Left lung (tissue), 10 donors: ENCODE results near the gene RPS14. TPM values are rescaled to one million over a fixed set of nuclear protein-coding genes. Genes with fewer than 3 reads are reported as not detected.
"Not testable (repeated sequence)": the region's sequence is repeated elsewhere in the genome, so short reads cannot be mapped to it uniquely, and the experiment has no call there.

ENCODE experiments used
- ATAC-seq: fragments of 200-7000 bp; cut with Tn5 transposase; one replicate; pipeline ENCODE4 v1.9.1; 2020; ENCODE audit warnings: moderate library complexity
- DNase-seq, 4 donors: peaks; one replicate each; pipeline ENCODE4 v3.0.0-alpha.2; 2013 to 2020
- H3K27ac ChIP-seq, 2 donors: fragments of 200-600 bp; sonication (generic) in 1 of 2; one replicate each; pipeline versions ENCODE4 v1.5.0 to v1.8.0; 2020 to 2021
- H3K27me3 ChIP-seq, 2 donors: fragments of 200-600 bp; sonication (generic) in 1 of 2; one replicate each; pipeline versions ENCODE4 v1.5.0 to v1.8.0; 2020 to 2021
- H3K36me3 ChIP-seq, 2 donors: fragments of 200-600 bp; sonication (generic) in 1 of 2; one replicate each; pipeline versions ENCODE4 v1.5.0 to v1.8.0; 2020 to 2021
- H3K4me1 ChIP-seq, 2 donors: fragments of 200-600 bp; one replicate each; pipeline ENCODE4 v1.8.0; 2021
- H3K4me3 ChIP-seq, 2 donors: fragments of 200-600 bp; sonication (generic) in 1 of 2; one replicate each; pipeline versions ENCODE4 v1.5.0 to v1.8.0; 2020 to 2021; ENCODE audit warnings: mild to moderate bottlenecking in 1 of 2
- H3K9me3 ChIP-seq, 2 donors: fragments of 200-600 bp; sonication (generic) in 1 of 2; one replicate each; pipeline versions ENCODE4 v1.5.0 to v1.8.0; 2020 to 2021
- CTCF ChIP-seq, 2 donors: fragments of 200-600 bp; sonication (generic) in 1 of 2; IDR thresholded peaks; one replicate each; pipeline versions ENCODE4 v1.5.0 to v1.8.0; 2021; ENCODE audit warnings: antibody characterized with exemption in 2 of 2
- intact Hi-C, 2 donors: fragments of 100-400 bp; cut with DNase I; formaldehyde crosslinking; loops; one replicate each; pipeline versions ENCODE4 v1.11.2 to v1.14.2; 2022
- polyA plus RNA-seq, 6 donors: library from polyadenylated mRNA; unstranded; fragments of 120-200 nt; gene quantifications; one replicate each; pipeline ENCODE4 v1.2.1, GENCODE V29; 2013; ENCODE audit not compliant: insufficient read length in 6 of 6
- total RNA-seq, 2 donors: library from RNA; stranded (reverse); fragmentation: NEBNext Ultra II Directional; extraction: Animal tissue kit (Norgen Biotek cat#: 25700); gene quantifications; one replicate each; pipeline ENCODE4 v1.2.1, GENCODE V29; 2021
- donor health status: DM: no; HTN: yes; CAD: no.
- donor health status: DM: no; HTN: no; CAD: no.

The RPS14 gene
- total and polyA plus RNA-seq, 8 donors, result 1,428 to 2,778 (median 2,416) TPM

- Histone ChIP-seq H3K4me1 (peaks cover 0 to 45% of the 10 kb centered on the region in 2 donors), H3K27ac (peak overlapping the region in 1 of 2 donors; percentile 63), H3K4me3 (no peak overlapping the region), H3K9me3 (no peaks in the 10 kb centered on the region), H3K36me3 (no peaks in the 10 kb centered on the region), H3K27me3 (no peaks in the 10 kb centered on the region)
- intact Hi-C loops, result loop anchor here in 1 of 2 donors (5.0 kb wide), 2 partner anchors 88 to 203 kb away; no protein-coding TSS in a partner anchor
- ATAC-seq (no peak), DNase-seq (no peak)
- TF ChIP-seq CTCF (IDR thresholded peaks at IDR 0.05), result no peak
Measured at GRCh38 chr5:150454492-150455229, 5.1 kb upstream of the RPS14 start.

GRCh38 chr5:150454027-150454426, 4.5 kb upstream of the RPS14 start:
- Histone ChIP-seq H3K4me1 (peaks cover 0 to 41% of the 10 kb centered on the region in 2 donors), H3K27ac (peak overlapping the region in 1 of 2 donors; percentile 63)
- H3K9me3 ChIP-seq, ATAC-seq, H3K4me3 ChIP-seq, H3K27me3 ChIP-seq, DNase-seq, intact Hi-C loops, H3K36me3 ChIP-seq: not testable (repeated sequence)

- no peak for ATAC-seq
- Histone ChIP-seq H3K4me3 (no peak overlapping the region), H3K27ac (peak overlapping the region in 1 of 2 donors; percentile 63), H3K36me3 (peaks cover 0 to 1% of the 10 kb centered on the region in 2 donors), H3K9me3 (no peaks in the 10 kb centered on the region), H3K27me3 (no peaks in the 10 kb centered on the region), H3K4me1 (peaks cover 9 to 42% of the 10 kb centered on the region in 2 donors)
- no peak for TF ChIP-seq CTCF (IDR thresholded peaks at IDR 0.05)
- no peak for DNase-seq
- intact Hi-C loops, result no loop called here
Measured at GRCh38 chr5:150452914-150453313, 3.4 kb upstream of the RPS14 start.

- no peak for TF ChIP-seq CTCF (IDR thresholded peaks at IDR 0.05)
- no peak overlapping the region for H3K4me3 ChIP-seq
- DNase-seq, result no peak
- H3K27me3 ChIP-seq, result no peaks in the 10 kb centered on the region
- peaks cover 14 to 45% of the 10 kb centered on the region in 2 donors for H3K4me1 ChIP-seq
- intact Hi-C loops, result no loop called here
- H3K36me3 ChIP-seq, result peaks cover 0 to 14% of the 10 kb centered on the region in 2 donors
- no peak for ATAC-seq
- no peak overlapping the region for H3K27ac ChIP-seq
- H3K9me3 ChIP-seq, result no peaks in the 10 kb centered on the region
Measured at GRCh38 chr5:150451594-150451993, 2.1 kb upstream of the RPS14 start.

- no peak for DNase-seq
Measured at GRCh38 chr5:150448952-150449516, 505 bp downstream of the RPS14 start.

More at GRCh38 chr5:150448952-150449516, 505 bp downstream of the RPS14 start:
- no peaks in the 10 kb centered on the region for H3K9me3 ChIP-seq
- TF ChIP-seq CTCF (IDR thresholded peaks at IDR 0.05), result no peak
- intact Hi-C loops, result no loop called here
- peaks cover 14 to 47% of the 10 kb centered on the region in 2 donors for H3K4me1 ChIP-seq
- peaks cover 0 to 40% of the 10 kb centered on the region in 2 donors for H3K36me3 ChIP-seq
- peak; percentile 61 for ATAC-seq
- peak overlapping the region; percentile 72 to 81 for H3K4me3 ChIP-seq
- no peaks in the 10 kb centered on the region for H3K27me3 ChIP-seq
- H3K27ac ChIP-seq, result peak overlapping the region; percentile 94 to 99
